Type B pancreatic cell (in vitro differentiated cells): ENCODE data around the gene CMSS1. TPM values are rescaled to one million over a fixed set of nuclear protein-coding genes. Genes with fewer than 3 reads are reported as not detected.

ENCODE experiments used
- DNase-seq: peaks from one replicate; pipeline ENCODE4 v3.0.0; 2021; ENCODE audit warnings: mixed read lengths; ENCODE audit not compliant: unreplicated experiment; ENCODE audit errors: extremely low spot score
- H3K27ac Mint-ChIP-seq: 2 replicates; pipeline ENCODE4 v1.8.0; 2021; ENCODE audit warnings: mild to moderate bottlenecking, mixed read lengths
- H3K27me3 Mint-ChIP-seq: 2 replicates; pipeline ENCODE4 v1.8.0; 2021; ENCODE audit warnings: mixed read lengths
- H3K36me3 Mint-ChIP-seq: 2 replicates; pipeline ENCODE4 v1.8.0; 2021; ENCODE audit warnings: mixed read lengths
- H3K4me1 Mint-ChIP-seq: one replicate; pipeline ENCODE4 v1.8.0; 2021; ENCODE audit warnings: mixed read lengths; ENCODE audit not compliant: unreplicated experiment
- H3K4me3 Mint-ChIP-seq: 2 replicates; pipeline ENCODE4 v1.8.0; 2021; ENCODE audit warnings: mild to moderate bottlenecking, mixed read lengths
- H3K9me3 Mint-ChIP-seq: 2 replicates; pipeline ENCODE4 v1.8.0; 2021; ENCODE audit warnings: mixed read lengths
- total RNA-seq: library from RNA; stranded (reverse); gene quantifications from 2 replicates; pipeline ENCODE4 v1.2.1, GENCODE V29; 2021; ENCODE audit warnings: low replicate concordance
- TF ChIP-seq, protein P1 (sequence below): fragments of 200-600 bp; sonication (generic); conservative IDR thresholded peaks from 2 replicates; pipeline ENCODE4 v1.5.0; 2021; ENCODE audit warnings: antibody characterized with exemption, mild to moderate bottlenecking

The CMSS1 gene
- total RNA-seq, 1 donor from 2014 or later: 34.1 TPM

DNA sequence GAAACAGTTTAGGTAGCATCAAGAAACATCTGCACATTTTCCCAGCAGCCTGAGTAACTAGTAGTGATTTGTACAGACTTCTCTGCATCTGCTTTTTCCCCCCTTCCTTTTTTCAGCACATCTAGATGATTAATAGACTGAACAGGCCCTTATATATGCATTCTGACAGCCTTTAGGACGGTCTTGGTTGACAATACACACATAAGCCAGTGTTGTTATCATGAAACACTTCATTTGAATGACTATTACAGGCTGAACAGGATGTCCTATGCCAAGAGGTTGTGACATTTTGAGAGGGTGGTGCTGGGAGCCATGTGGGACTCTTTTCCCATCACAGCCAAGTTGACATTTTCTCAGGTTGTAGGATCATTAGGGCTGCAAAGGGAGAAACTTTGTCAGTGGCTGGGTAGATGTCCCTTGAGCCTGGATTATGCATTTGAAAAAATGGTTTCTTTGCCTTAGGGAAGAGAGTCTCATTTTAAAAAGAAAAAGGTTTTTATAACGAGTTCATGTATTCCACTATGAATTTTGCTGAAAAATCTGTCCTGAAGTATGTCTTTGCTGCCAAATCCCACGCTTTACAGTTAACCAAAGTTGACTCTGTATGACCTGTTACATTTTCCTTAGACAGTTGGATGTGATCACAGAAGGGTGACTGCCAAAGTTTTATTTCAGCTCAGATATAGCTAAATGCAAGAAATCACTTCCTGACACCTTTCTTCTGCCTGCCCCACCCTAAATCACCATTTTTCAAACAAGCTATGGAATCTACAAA is 223.0 kb downstream of the CMSS1 start:
- TF ChIP-seq, protein P1, sequence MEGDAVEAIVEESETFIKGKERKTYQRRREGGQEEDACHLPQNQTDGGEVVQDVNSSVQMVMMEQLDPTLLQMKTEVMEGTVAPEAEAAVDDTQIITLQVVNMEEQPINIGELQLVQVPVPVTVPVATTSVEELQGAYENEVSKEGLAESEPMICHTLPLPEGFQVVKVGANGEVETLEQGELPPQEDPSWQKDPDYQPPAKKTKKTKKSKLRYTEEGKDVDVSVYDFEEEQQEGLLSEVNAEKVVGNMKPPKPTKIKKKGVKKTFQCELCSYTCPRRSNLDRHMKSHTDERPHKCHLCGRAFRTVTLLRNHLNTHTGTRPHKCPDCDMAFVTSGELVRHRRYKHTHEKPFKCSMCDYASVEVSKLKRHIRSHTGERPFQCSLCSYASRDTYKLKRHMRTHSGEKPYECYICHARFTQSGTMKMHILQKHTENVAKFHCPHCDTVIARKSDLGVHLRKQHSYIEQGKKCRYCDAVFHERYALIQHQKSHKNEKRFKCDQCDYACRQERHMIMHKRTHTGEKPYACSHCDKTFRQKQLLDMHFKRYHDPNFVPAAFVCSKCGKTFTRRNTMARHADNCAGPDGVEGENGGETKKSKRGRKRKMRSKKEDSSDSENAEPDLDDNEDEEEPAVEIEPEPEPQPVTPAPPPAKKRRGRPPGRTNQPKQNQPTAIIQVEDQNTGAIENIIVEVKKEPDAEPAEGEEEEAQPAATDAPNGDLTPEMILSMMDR: no peak
- H3K4me3 Mint-ChIP-seq: no peak overlapping the region
- no peaks in the 10 kb centered on the region for H3K9me3 Mint-ChIP-seq
- no peak for DNase-seq
- H3K27ac Mint-ChIP-seq: peak overlapping the region; percentile 67
- no peaks in the 10 kb centered on the region for H3K36me3 Mint-ChIP-seq
- peaks cover 30% of the 10 kb centered on the region for H3K4me1 Mint-ChIP-seq
- no peaks in the 10 kb centered on the region for H3K27me3 Mint-ChIP-seq

- TF ChIP-seq, protein P1: no peak
- no peaks in the 10 kb centered on the region for H3K27me3 Mint-ChIP-seq
- DNase-seq: no peak
- H3K9me3 Mint-ChIP-seq: no peaks in the 10 kb centered on the region
- peaks cover 37% of the 10 kb centered on the region for H3K4me1 Mint-ChIP-seq
- H3K27ac Mint-ChIP-seq: peak overlapping the region; percentile 67
- no peak overlapping the region for H3K4me3 Mint-ChIP-seq
- H3K36me3 Mint-ChIP-seq: no peaks in the 10 kb centered on the region
Measured at GRCh38 chr3:100041328-100041749, 223.7 kb downstream of the CMSS1 start.

DNA sequence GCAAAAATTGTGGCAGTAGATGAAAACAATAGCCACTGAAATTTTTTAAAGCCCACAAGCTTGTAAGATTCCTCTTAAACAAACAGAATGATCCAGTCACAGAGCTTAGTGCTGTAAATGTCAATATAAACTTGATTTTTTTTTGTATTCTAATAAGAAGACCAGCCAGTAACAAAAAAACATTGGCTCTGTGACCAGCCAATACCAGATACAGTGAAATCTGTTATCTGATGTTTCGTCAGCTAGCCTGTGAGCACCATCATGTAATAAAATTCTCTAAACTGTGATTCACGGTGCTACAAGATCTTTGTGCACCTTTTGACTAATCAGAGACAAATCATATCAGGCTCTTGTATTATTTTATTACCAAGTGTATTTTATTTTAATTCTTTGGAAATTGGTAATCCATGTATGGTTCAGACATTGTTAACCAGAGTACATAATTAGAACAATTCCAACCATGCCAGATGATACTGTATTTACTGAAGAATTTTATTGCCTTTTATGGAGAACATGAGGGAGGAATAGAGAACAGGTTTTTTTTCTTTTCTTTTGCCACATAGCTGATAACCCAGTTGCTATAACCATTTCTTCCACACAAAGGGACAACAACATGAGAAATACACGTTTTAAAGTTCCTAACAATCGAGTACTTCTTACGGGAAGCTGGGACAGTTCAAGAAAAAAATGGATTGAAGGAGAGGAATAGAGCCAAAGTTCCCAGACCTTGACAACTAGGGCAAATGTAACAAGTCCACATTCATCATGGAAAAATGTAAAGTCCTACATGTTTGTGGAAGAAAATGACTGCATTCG is 224.7 kb downstream of the CMSS1 start:
- H3K9me3 Mint-ChIP-seq: no peaks in the 10 kb centered on the region
- DNase-seq: no peak
- peak overlapping the region; percentile 67 for H3K27ac Mint-ChIP-seq
- TF ChIP-seq, protein P1: no peak
- H3K4me1 Mint-ChIP-seq: peaks cover 44% of the 10 kb centered on the region
- no peak overlapping the region for H3K4me3 Mint-ChIP-seq
- H3K27me3 Mint-ChIP-seq: no peaks in the 10 kb centered on the region
- H3K36me3 Mint-ChIP-seq: no peaks in the 10 kb centered on the region

GRCh38 chr3:100043271-100043670 is 225.6 kb downstream of the CMSS1 start:
- Mint-ChIP-seq H3K27me3 (no peaks in the 10 kb centered on the region), H3K4me3 (no peak overlapping the region), H3K36me3 (no peaks in the 10 kb centered on the region), H3K9me3 (no peaks in the 10 kb centered on the region), H3K4me1 (peaks cover 48% of the 10 kb centered on the region), H3K27ac (peak overlapping the region; percentile 67)
- no peak for DNase-seq
- TF ChIP-seq, protein P1: no peak

DNA sequence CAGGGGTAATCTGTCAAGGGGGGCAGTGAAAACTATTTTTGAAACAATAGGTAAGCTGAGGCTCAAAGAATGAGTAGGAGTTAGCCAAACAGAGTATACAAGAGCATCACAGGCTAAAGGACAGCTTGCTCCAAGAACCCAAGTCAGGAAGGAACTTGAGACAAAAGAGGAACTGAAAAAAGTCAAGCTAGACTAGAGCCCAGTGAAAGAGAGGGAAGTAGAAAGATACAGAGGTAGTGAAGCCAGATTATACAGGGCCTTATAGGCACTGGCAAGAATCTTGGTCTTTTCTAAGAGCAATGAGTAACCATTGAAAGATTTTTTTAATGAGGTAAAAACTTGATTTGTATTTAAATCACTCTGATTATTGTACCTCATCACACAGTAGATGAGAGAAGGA is 226.7 kb downstream of the CMSS1 start:
- Mint-ChIP-seq H3K4me3 (no peak overlapping the region), H3K36me3 (no peaks in the 10 kb centered on the region), H3K4me1 (peaks cover 48% of the 10 kb centered on the region), H3K27ac (no peak overlapping the region), H3K9me3 (no peaks in the 10 kb centered on the region), H3K27me3 (no peaks in the 10 kb centered on the region)
- no peak for DNase-seq
- TF ChIP-seq, protein P1: no peak
